ENCODE measurements around the gene ZBTB16. TPM values are rescaled to one million over a fixed set of nuclear protein-coding genes. Genes with fewer than 3 reads are reported as not detected.

Gene ZBTB16
- total and polyA plus RNA-seq, 2 of the 4 experiments (the other 2 are of a cell fraction), result not detected

GRCh38 chr11:114272311-114272710 is 212.8 kb downstream of the ZBTB16 start:
- dilution Hi-C loops (cut with HindIII; ENCODE audit: low sequenced_read_pairs, unreplicated experiment), result no loop called here
- intact Hi-C loops (cut with micrococcal nuclease), result no loop called here
- no peak overlapping the region for H2AK5ac ChIP-seq (ENCODE audit: low read depth, low read length)
- H2AK9ac ChIP-seq (replicated peaks; ENCODE audit: low read depth, low read length, poor library complexity), result no peak overlapping the region
- no peak overlapping the region for H2AFZ ChIP-seq (replicated peaks; ENCODE audit: low read length, poor library complexity)
- H4K5ac ChIP-seq (ENCODE audit: low read depth, low read length), result no peak overlapping the region
- H3K4me1 ChIP-seq (ENCODE audit: control insufficient read depth, insufficient read depth, low read length), result no peaks in the 10 kb centered on the region
- H4K91ac ChIP-seq (ENCODE audit: insufficient read depth, low read depth, low read length), result no peak overlapping the region
- no peak overlapping the region for H3K14ac ChIP-seq (replicated peaks; ENCODE audit: low read depth, low read length)
- ATAC-seq (ENCODE audit: low read depth) (no peak), DNase-seq (no peak)
- CTCF ChIA-PET, result no interaction called here
- no peak overlapping the region for H2BK120ac ChIP-seq (ENCODE audit: low read depth, low read length)
- H3K79me1 ChIP-seq (ENCODE audit: low read depth in 1 of 2, low read length in 2 of 2), result no peaks in the 10 kb centered on the region
- no peak overlapping the region for H3K4ac ChIP-seq (ENCODE audit: low read depth, low read length)
- H2BK15ac ChIP-seq (ENCODE audit: low read depth, low read length), result no peak overlapping the region
- H3K9me1 ChIP-seq (ENCODE audit: insufficient read depth, low read length), result no peaks in the 10 kb centered on the region
- no peak overlapping the region for H3K56ac ChIP-seq (ENCODE audit: extremely low read depth, insufficient read depth, low read length)
- no peak overlapping the region for H3K27ac ChIP-seq (ENCODE audit: insufficient read depth, low read length)
- in situ Hi-C loops (cut with MboI; ENCODE audit: low sequenced_read_pairs), result no loop called here
- 0 out of 2 replicates have a peak, but pooled peaks cover 2% of the 10 kb centered on the region for H3K9me3 ChIP-seq (ENCODE audit: control insufficient read depth, insufficient read depth, low read length)
- H3K4me2 ChIP-seq (ENCODE audit: low read depth, low read length), result no peak overlapping the region
- H3K9ac ChIP-seq (ENCODE audit: low read depth, low read length), result no peak overlapping the region
- peaks cover 35% of the 10 kb centered on the region for H3K27me3 ChIP-seq (ENCODE audit: control insufficient read depth, insufficient read depth, low read length)
- no peak overlapping the region for H3K23ac ChIP-seq (ENCODE audit: low read depth, low read length)
- no peaks in the 10 kb centered on the region for H3K36me3 ChIP-seq (ENCODE audit: control insufficient read depth, insufficient read depth, low read length)
- H4K20me1 ChIP-seq (ENCODE audit: insufficient read depth, low read length), result no peaks in the 10 kb centered on the region
- TF ChIP-seq CTCF (conservative IDR thresholded peaks at IDR 0.05; ENCODE audit: low read depth, low read length) (no peak), MAZ (IDR thresholded peaks at IDR 0.05; ENCODE audit: borderline replicate concordance, low read depth, low read length) (no peak), MAFK (IDR thresholded peaks at IDR 0.05; ENCODE audit: low read depth, low read length) (no peak), CEBPB (IDR thresholded peaks at IDR 0.05; ENCODE audit: low read depth, low read length) (no peak), RCOR1 (IDR thresholded peaks at IDR 0.05; ENCODE audit: insufficient replicate concordance, low read length) (no peak), BHLHE40 (IDR thresholded peaks at IDR 0.05; ENCODE audit: low read depth, low read length) (no peak), SMC3 (IDR thresholded peaks at IDR 0.05; ENCODE audit: low read depth, low read length) (no peak), USF2 (IDR thresholded peaks at IDR 0.05; ENCODE audit: low read depth, low read length) (no peak), RFX5 (IDR thresholded peaks at IDR 0.05; ENCODE audit: low read depth, low read length) (no peak), POLR2A (IDR thresholded peaks at IDR 0.05; ENCODE audit: low read depth, low read length) (no peak), RAD21 (IDR thresholded peaks at IDR 0.05; ENCODE audit: low read length) (no peak), FOS (IDR thresholded peaks at IDR 0.05; ENCODE audit: low read depth, low read length) (no peak), ELK1 (IDR thresholded peaks at IDR 0.05; ENCODE audit: borderline replicate concordance, low read depth, low read length) (no peak), NFE2L2 (IDR thresholded peaks at IDR 0.05; ENCODE audit: low read depth, low read length) (no peak), MXI1 (IDR thresholded peaks at IDR 0.05; ENCODE audit: borderline replicate concordance, low read depth, low read length) (no peak), CHD1 (IDR thresholded peaks at IDR 0.05; ENCODE audit: low read depth, low read length) (no peak)
- POLR2A ChIA-PET (ENCODE audit: unreplicated experiment), result no interaction called here
- H3K4me3 ChIP-seq (ENCODE audit: insufficient read depth, low read depth, low read length), result no peak overlapping the region
- no peak overlapping the region for H2BK20ac ChIP-seq (ENCODE audit: low read depth, low read length)
- WGBS, 2 experiments (ENCODE audit: extremely low coverage in 2 of 2, insufficient read length in 1 of 2), result 64% methylated on average over 2 of the region's 4 CpGs; no CpG with 5 or more reads in 1 of the 2 experiments
- no peak overlapping the region for H4K8ac ChIP-seq (ENCODE audit: low read depth in 2 of 2, low read length in 2 of 2)
- H3K18ac ChIP-seq (ENCODE audit: low read depth, low read length), result no peak overlapping the region
- BruUV-seq (replicated peaks), result no TSS peak
- H2BK5ac ChIP-seq (ENCODE audit: low read depth, low read length, poor library complexity, severe bottlenecking), result no peak overlapping the region

Measured in IMR-90 (cell line).